Endothelial cell of umbilical vein (primary cell): ENCODE data around the gene GDF2. TPM values are rescaled to one million over a fixed set of nuclear protein-coding genes. Genes with fewer than 3 reads are reported as not detected.

Experiments used
- BruUV-seq: library from RNA; stranded (reverse); fragments of 400-500 nt; replicated peaks from 2 replicates; lab custom pipeline; 2021; lab: Mats Ljungman, UMichigan
- CTCF ChIA-PET: fragments of 300-600, 350-600 bp; sonication (Branson Sonifier 250); formaldehyde crosslinking; loops from one replicate; lab custom pipeline; 2021; ENCODE audit warnings: antibody characterized with exemption, inconsistent platforms; lab: Charles Lee
- POLR2A ChIA-PET: fragments of 300-600, 350-600 bp; sonication (Branson Sonifier 250); formaldehyde crosslinking; loops from one replicate; lab custom pipeline; 2021; ENCODE audit warnings: antibody characterized with exemption, inconsistent platforms; lab: Charles Lee
- DNase-seq: peaks from one replicate; pipeline ENCODE4 v3.0.0-alpha.2; 2011; ENCODE audit warnings: low read depth, low spot score
- FAIRE-seq: peaks from 2 replicates; lab custom pipeline; 2011; peaks lifted over from hg19 to GRCh38; lab: Jason Lieb, UNC
- H2AFZ ChIP-seq: 2 replicates; pipeline ENCODE4 v1.6.0; 2012; ENCODE audit warnings: low read depth, low read length, control low read depth, inconsistent platforms
- H3K27ac ChIP-seq: 2 replicates; pipeline ENCODE4 v1.5.1; 2011; ENCODE audit warnings: low read depth, mild to moderate bottlenecking, control low read depth, low read length, moderate library complexity; ENCODE audit not compliant: insufficient read depth
- H3K27me3 ChIP-seq, 2 experiments: 2 replicates each; pipeline versions ENCODE4 v1.6.0 to v1.6.1; 2011; ENCODE audit warnings: low read length in 2 of 2, mixed read lengths in 1 of 2; ENCODE audit not compliant: control insufficient read depth in 2 of 2, insufficient read depth in 2 of 2
- H3K36me3 ChIP-seq, 2 experiments: 2 replicates in 1 of 2; 3 replicates in 1 of 2; pipeline ENCODE4 v1.5.1; 2011; ENCODE audit warnings: low read length in 2 of 2, mild to moderate bottlenecking in 1 of 2, moderate library complexity in 1 of 2; ENCODE audit not compliant: control insufficient read depth in 2 of 2, insufficient read depth in 2 of 2; ENCODE audit errors: extremely low read depth in 1 of 2
- H3K4me1 ChIP-seq: 3 replicates; pipeline ENCODE4 v1.5.1; 2011; ENCODE audit warnings: mild to moderate bottlenecking, low read length; ENCODE audit not compliant: control insufficient read depth, insufficient read depth; ENCODE audit errors: extremely low read depth
- H3K4me2 ChIP-seq: 2 replicates; pipeline ENCODE4 v1.6.1; 2011; ENCODE audit warnings: low read length, control low read depth, mixed read lengths; ENCODE audit not compliant: insufficient read depth
- H3K4me3 ChIP-seq, 3 experiments: fragments of 200-600 bp in 1 of 3; sonication (generic), shearing (Covaris generic) in 1 of 3; replicated peaks in 1 of 3; 2 replicates each; pipeline ENCODE4 v1.5.1; 2011 to 2016; ENCODE audit warnings: control low read depth in 3 of 3, low read length in 3 of 3, mild to moderate bottlenecking in 2 of 3, inconsistent platforms in 1 of 3, low read depth in 1 of 3, moderate library complexity in 1 of 3; ENCODE audit not compliant: insufficient read depth in 1 of 3
- H3K79me2 ChIP-seq: 2 replicates; pipeline ENCODE4 v1.6.0; 2012; ENCODE audit warnings: low read length, inconsistent platforms; ENCODE audit not compliant: control insufficient read depth, insufficient read depth
- H3K9ac ChIP-seq: replicated peaks from 2 replicates; pipeline ENCODE3; 2011; ENCODE audit warnings: low read length, control low read depth; ENCODE audit not compliant: insufficient read depth; ENCODE audit errors: extremely low read depth
- H3K9me1 ChIP-seq: replicated peaks from 3 replicates; pipeline ENCODE4 v1.6.0; 2011; ENCODE audit warnings: mild to moderate bottlenecking, low read length; ENCODE audit not compliant: control insufficient read depth, insufficient read depth; ENCODE audit errors: extremely low read depth
- H3K9me3 ChIP-seq: replicated peaks from 2 replicates; pipeline ENCODE4 v1.5.1; 2012; ENCODE audit warnings: low read length, inconsistent platforms; ENCODE audit not compliant: control insufficient read depth, insufficient read depth
- H4K20me1 ChIP-seq: replicated peaks from 2 replicates; pipeline ENCODE3; 2011; ENCODE audit warnings: mild to moderate bottlenecking, low read length; ENCODE audit not compliant: control insufficient read depth, insufficient read depth; ENCODE audit errors: extremely low read depth
- EZH2 ChIP-seq: IDR thresholded peaks from 2 replicates; pipeline ENCODE4 v1.6.1; 2012; ENCODE audit warnings: borderline replicate concordance, low read depth, mild to moderate bottlenecking, moderate library complexity, low read length, inconsistent platforms; ENCODE audit not compliant: severe bottlenecking
- FOS ChIP-seq: IDR thresholded peaks from 2 replicates; pipeline ENCODE4 v1.6.1; 2011; ENCODE audit warnings: mild to moderate bottlenecking, low read length, moderate library complexity, borderline replicate concordance; ENCODE audit not compliant: insufficient read depth
- GATA2 ChIP-seq: IDR thresholded peaks from 2 replicates; pipeline ENCODE4 v1.7.0; 2011; ENCODE audit warnings: low read depth, mild to moderate bottlenecking, moderate library complexity, mixed read lengths, low read length; ENCODE audit not compliant: insufficient read length, insufficient read depth
- JUN ChIP-seq: IDR thresholded peaks from 2 replicates; pipeline ENCODE4 v1.6.1; 2011; ENCODE audit warnings: borderline replicate concordance, low read depth; ENCODE audit not compliant: insufficient read length, insufficient read depth
- MAX ChIP-seq: IDR thresholded peaks from 2 replicates; pipeline ENCODE4 v1.6.1; 2011; ENCODE audit not compliant: insufficient read depth, insufficient read length
- MYC ChIP-seq: IDR thresholded peaks from one replicate; pipeline ENCODE4 v1.6.1; 2011; ENCODE audit warnings: mild to moderate bottlenecking, low read depth, low read length
- POLR2A ChIP-seq: IDR thresholded peaks from 2 replicates; pipeline ENCODE4 v1.6.1; 2012; ENCODE audit warnings: low read depth, mild to moderate bottlenecking, control low read depth, low read length
- POLR2AphosphoS5 ChIP-seq: IDR thresholded peaks from 2 replicates; pipeline ENCODE4 v1.6.1; 2012; ENCODE audit warnings: low read depth, mild to moderate bottlenecking, control low read depth, low read length, moderate library complexity; ENCODE audit not compliant: insufficient read depth
- dilution Hi-C: fragments of 300-500 bp; cut with MboI; formaldehyde crosslinking; loops from one replicate; pipeline ENCODE4 v1.15.0; 2019; ENCODE audit warnings: low sequenced_read_pairs; ENCODE audit not compliant: extremely low pct_ligation_motif_present
- intact Hi-C: fragments of 100-400 bp; cut with micrococcal nuclease; formaldehyde crosslinking; loops from one replicate; pipeline ENCODE4 v1.10.0; 2022
- polyA plus RNA-seq, 4 experiments: library from polyadenylated mRNA; depleted of rRNA in 3 of 4; stranded (reverse) in 3 of 4; unstranded in 1 of 4; fragments of >200 nt; gene quantifications; 2 replicates each; pipeline versions ENCODE4 v1.2.1 to v1.2.3, GENCODE V29; 2011 to 2012; ENCODE audit warnings: missing spikeins in 1 of 4
- total RNA-seq: library from RNA; stranded (reverse); gene quantifications from 2 replicates; pipeline ENCODE4 v1.2.3, GENCODE V29; 2021

The GDF2 gene
- total and polyA plus RNA-seq, 2 donors (not counting 3 experiments of a cell fraction or from before 2014, with no cell fraction given), result not detected

- intact Hi-C loops, result no loop called here
- TF ChIP-seq EZH2 (no peak), POLR2AphosphoS5 (no peak), MYC (no peak), JUN (no peak), FOS (no peak), GATA2 (no peak), POLR2A (no peak), MAX (no peak)
- H3K79me2 ChIP-seq, result no peaks in the 10 kb centered on the region
- CTCF ChIA-PET, result interaction anchor here (0.8 to 2.9 kb wide), 6 partner anchors 9 to 329 kb away, joined by 3 to 15 read pairs (median 4); no protein-coding TSS in a partner anchor
- H3K4me1 ChIP-seq, result no peaks in the 10 kb centered on the region
- no peak for DNase-seq
- H3K9me1 ChIP-seq, result no peaks in the 10 kb centered on the region
- dilution Hi-C loops, result no loop called here
- H4K20me1 ChIP-seq, result no peaks in the 10 kb centered on the region
- no peak for FAIRE-seq
- H3K27me3 ChIP-seq, result peaks cover 2 to 3% of the 10 kb centered on the region in 2 experiments
- no peak overlapping the region for H3K27ac ChIP-seq
- no peak overlapping the region for H3K4me3 ChIP-seq
- H2AFZ ChIP-seq, result no peak overlapping the region
- POLR2A ChIA-PET, result no interaction called here
- no peaks in the 10 kb centered on the region for H3K36me3 ChIP-seq
- H3K4me2 ChIP-seq, result no peak overlapping the region
- H3K9me3 ChIP-seq, result no peaks in the 10 kb centered on the region
- no TSS peak for BruUV-seq
- H3K9ac ChIP-seq, result no peak overlapping the region
Measured at GRCh38 chr10:47323087-47323486, 833 bp downstream of the GDF2 start.
